HG02852 (cell line): ENCODE measurements around the gene APP.

ENCODE experiments used
- ATAC-seq: cut with Tn5 transposase; IDR thresholded peaks from one replicate; pipeline ENCODE4 v1.9.1; 2021; ENCODE audit warnings: mild to moderate bottlenecking, moderate library complexity; ENCODE audit not compliant: unreplicated experiment

Gene APP

DNA sequence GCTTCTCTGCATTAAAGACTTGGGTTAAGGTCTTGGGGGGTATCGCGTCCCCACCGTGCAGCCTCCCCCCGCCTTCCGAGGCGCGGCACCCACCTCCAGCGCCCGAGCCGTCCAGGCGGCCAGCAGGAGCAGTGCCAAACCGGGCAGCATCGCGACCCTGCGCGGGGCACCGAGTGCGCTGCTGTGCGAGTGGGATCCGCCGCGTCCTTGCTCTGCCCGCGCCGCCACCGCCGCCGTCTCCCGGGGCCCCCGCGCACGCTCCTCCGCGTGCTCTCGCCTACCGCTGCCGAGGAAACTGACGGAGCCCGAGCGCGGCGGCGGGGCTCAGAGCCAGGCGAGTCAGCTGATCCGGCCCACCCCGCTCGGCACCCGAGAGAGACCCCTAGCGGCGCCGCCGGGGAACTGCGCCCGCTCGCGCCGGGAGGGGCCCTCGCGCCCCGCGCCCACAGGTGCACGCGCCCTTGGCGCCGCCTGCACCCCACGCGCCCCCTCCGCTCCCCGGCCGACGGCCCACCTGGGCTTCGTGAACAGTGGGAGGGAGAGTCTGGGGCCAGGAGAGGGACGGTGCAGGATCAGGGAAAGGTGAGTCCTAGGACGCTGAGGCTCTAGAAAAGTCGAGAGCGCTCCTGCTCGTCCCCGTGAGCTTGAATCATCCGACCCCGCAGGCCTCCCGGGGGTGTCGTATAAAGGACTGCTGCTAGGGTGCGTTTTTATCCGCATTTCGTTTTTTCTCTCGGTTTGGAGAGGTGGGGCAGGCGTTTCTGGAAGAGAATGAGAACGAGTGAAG lies at the start of gene APP:
TSS of gene APP (minus strand) at position 300 of the 787 bp plus-strand sequence. CDS start at position 150, 150 bp downstream.
- peak; percentile 87 for ATAC-seq

DNA sequence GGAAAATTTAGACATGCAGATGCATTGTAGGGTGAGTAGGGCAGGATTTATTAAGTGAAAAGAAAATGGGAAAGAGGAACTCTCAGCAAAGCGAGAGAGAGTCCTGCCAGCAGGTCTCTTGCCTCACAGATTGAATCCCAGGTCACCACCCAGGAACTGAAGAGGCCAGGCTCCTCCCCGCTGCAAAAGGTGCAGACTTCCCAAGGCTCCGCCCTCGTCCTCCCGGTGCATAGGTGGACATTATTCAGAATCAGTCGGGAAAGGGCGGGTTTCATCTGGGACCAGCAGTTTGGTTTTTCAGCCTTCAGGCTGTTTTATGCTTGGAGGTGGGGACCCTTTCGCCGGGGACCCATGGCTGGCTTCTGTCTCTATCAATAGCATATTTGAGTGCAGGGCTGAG lies 41.6 kb upstream of the APP start:
- ATAC-seq: no peak

DNA sequence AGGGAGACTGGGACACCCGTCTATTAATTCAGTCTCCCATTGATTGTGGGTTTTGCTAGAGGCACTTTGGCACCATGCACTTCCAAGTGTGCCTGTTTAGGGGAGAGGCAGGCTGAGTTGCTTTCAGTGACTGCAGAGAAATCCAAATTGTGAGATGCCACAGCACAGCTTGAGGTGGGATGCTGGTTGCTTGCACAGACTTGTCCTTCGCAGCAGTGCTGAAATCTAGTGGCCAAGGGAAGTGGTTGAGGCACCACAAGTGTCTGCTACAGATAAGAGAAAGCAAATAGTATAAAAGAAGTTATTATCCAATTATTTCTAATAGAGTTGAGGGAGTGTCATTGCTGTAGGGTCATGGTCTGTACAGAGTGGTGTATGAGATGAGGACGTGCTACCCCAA lies 40.0 kb upstream of the APP start:
- ATAC-seq: no peak

- no peak for ATAC-seq
These were observed 36.5 kb upstream of the APP start for GRCh38 chr21:26207021-26207420.

DNA sequence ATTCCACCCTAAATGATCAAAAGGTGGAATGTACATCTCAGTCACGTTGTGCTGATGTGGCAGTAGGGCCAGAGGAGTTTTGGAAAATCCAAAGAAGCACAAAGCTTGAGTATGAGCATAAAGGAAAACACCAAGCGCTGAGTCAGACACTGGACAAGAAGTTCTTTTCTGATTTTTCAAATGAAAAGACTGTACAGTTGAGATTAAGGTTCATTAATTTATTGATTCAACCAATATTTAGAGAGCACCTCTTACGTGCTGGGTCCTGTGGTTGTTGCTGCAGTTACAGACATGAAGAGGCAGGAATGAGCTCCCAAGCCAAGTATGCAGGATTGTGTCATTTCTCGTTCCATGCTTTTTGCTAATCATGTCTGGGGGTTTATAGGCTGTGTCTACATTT lies 28.9 kb upstream of the APP start:
- ATAC-seq: no peak

DNA sequence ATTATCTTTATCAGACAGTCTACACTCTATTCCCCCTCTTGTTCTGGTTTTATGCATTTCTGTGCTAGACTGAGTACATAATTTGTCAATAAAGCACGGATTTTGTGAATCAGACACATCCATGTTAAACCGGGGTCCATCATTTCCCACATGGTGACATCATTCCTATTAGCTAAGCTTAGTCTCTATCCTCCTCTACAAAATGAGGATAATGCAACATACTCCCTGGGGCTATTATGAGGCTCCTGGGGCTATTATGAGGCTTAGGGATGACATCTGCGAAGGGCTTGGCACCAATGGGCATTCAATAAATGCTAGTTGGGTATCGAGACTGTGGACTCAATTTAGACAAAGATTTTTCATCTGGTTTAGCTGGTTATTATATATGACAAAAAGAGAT lies 25.1 kb upstream of the APP start:
- ATAC-seq: no peak

DNA sequence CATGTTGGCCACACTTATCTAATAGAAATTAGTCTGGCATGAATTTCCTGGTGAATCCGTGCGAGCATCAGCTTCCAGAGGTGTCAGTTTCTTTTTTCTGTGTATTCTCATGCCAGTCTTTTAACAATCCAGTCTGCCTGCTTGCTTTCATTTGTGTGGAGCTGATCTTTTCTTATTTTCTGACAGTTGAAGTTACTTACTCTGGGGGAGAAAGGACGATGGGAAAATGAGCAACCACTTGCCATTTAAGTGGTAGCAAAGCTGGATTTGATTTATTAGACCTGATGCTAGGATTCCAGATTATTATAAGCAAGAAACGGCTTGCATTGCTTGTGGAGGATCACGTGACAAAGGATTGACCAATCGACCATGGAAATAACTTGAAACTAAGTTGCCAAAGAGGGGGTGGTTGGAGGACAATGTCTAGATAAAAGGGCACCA lies 24.3 kb upstream of the APP start:
- no peak for ATAC-seq

GRCh38 chr21:26194326-26194725 lies 23.8 kb upstream of the APP start:
- no peak for ATAC-seq

GRCh38 chr21:26191609-26192008 lies 21.0 kb upstream of the APP start:
- no peak for ATAC-seq

- no peak for ATAC-seq
These were observed 17.9 kb upstream of the APP start for GRCh38 chr21:26188422-26188821.

DNA sequence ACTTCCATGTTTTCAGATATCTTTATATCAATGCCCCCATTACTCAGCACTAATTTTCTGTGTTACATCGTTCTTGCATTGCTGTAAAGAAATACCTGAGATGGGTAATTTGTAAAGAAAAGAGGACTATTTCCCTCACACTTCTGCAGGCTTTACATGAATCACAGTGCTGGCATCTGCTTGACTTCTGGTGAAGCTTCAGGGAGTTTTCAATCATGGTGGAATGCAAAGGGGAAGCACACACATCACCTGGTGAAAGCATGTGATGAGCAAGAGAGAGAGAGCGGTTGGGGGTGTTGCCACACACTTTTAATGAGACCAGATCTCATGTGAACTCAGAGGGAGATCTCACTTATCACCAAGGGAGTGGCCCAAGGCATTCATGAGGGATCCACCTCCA lies 14.9 kb upstream of the APP start:
- ATAC-seq: no peak

DNA sequence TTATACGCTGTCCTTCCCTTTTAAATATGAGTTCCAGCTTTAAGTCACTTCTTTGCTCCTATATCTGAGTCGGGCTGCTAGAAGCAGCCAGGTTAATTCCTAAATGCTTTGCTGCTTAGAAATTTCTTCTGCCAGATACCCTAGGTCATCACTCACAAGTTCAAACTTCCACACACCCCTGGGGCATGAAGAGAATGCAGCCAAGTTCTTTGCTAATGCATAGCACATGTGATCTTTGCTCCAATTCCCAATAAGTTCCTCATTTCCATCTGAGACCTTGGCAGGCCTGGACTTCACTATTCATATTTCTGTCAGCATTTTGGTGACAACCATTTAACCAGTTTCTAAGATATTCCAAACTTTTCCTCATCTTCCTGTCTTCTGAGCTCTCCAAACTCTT lies 14.5 kb upstream of the APP start:
- no peak for ATAC-seq

GRCh38 chr21:26179501-26179900 lies 8.9 kb upstream of the APP start:
- ATAC-seq: no peak

DNA sequence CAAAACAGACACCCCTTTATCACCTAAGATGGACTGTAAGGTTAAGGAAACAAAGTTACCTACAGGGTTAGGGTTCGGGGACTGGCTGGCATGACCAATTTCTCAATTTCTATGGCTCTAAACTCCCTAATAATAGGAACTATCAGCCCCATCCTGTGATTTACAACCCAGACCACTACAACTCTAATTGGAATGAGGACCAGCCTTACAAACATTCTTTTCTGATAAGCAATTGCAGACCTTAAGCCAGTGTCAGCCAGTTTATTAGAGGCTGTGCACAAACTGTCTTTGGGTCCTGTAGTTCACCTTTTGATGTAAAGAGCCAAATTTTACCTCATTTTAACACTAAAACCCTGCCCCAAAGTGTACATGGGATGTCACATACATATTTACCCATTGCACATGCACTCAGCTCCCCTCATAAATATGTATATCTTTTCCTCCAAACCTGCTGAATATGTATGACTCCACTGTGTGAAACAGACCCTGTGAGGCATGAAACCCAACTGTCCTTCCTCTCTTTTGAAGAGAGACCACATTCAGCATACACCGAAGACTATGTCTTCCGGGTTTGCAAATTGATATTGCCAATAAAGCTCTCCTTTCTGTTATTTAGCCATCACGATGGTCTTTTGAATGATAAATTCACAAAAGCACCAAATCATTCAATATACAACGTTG lies 7.3 kb upstream of the APP start:
- peak; percentile 75 for ATAC-seq

DNA sequence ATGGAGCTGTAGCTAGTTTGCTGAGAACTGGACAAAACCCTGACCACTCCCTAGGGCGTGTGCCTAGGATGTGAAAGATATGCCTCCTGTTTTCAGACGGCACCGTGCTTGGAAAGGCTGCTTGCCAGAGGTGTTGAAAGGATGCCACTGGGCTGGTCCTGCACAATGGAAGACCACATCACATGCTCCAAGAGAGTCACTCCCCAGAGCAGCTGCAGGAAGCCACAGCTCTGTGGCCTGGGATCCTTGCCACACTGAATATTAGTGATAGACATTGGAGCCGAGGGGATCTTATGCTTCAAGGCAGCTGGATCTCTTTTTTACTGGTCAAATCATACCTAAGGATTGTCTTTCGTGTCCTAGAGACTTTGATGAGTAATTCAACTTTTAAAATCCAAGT lies 6.6 kb upstream of the APP start:
- no peak for ATAC-seq

DNA sequence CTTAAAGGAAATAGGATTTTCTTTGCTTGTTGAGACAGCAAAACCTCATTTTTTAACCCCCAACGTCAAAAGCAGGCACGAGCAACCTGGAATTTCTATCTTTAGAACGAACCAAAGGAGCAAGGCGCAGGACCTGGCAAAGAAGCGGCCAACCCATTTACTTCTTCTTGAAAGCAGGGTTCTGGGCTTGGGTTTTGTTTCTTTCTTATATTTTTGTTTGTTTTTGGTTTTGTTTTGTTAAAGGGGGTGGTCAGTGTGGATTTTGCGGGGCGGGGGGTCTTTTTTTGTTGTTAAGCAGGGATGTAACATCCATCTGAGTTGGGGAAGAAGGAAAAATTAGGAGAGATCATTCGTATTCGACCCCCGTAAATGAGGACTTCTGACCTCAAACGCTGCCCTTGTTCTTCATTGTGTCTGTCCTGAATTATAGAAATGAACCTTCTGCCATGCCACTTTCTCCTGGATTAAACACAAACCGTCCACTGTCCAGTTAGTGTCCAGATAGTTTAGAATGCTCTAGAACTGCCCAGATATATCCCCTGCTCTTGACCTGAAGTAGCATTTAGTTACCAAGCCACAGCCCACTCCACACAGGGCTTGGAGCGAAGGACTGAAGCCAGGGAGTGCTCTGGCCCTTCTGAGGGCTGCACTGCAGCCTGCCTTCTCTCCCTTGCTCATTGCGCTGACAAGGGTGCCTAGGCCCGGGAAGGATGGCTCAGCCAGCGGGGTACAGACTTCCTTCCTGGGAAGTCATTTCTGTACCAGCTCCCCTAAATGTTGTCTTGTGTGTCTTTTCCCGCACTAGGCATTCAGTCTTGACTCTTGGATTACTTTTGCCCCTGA lies 909 bp upstream of the APP start:
- ATAC-seq: no peak

DNA sequence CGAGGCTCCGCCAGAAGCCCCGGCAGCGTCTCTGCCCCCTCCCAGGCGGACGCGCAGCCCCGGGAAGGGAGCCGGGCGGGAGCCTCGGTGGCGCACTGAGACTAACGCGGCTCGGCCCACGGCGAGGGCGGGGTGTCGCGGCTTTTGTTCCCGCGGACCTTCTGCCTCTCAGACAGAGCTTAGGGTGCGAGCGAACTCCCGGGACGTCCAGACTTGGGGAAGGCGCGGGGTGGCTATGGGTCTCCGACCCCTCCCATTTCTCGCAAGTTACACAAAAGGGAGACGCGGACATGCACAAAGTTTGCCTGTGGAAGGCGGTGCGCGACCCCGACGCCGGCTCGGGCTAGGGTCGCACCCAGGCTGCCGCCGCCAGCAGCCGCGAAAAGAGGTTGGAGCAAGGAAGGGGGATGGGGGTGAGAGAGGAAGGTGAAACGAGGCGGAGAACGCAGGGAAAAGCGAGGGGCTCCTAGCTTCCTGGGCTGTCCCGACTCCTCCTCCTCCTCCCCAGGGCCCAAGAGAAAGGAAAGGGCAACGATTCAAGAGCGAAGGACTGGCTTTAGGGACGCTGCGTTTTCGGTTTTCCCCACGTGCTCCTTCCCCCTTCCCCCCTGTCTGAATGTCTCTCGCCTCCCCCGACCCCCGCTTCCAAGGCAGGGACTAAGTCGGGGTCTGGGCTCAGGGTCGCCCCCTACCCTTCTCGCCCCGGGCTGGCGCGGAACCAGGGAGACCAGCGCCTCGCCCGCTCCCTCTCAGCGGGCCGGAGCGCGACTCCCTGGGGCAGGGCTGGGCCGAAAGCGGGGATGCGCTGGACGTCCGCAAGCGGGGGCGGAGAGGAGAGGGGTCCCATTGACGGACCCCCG lies 729 bp downstream of the APP start:
- peak; percentile 23 for ATAC-seq

GRCh38 chr21:26169061-26169610 lies 1.4 kb downstream of the APP start:
- ATAC-seq: peak; percentile 39

GRCh38 chr21:26168371-26168770 lies 2.2 kb downstream of the APP start:
- no peak for ATAC-seq

- no peak for ATAC-seq
These were observed 3.0 kb downstream of the APP start for GRCh38 chr21:26167593-26167992.
